ENCODE data around the gene PPP1R7.
"Not testable (repeated sequence)": the region's sequence is repeated elsewhere in the genome, so short reads cannot be mapped to it uniquely, and the experiment has no call there.

The PPP1R7 gene

GRCh38 chr2:241197246-241197645 is 47.0 kb downstream of the PPP1R7 start:
- H3K36me3 ChIP-seq (ENCODE audit: control insufficient read depth in 2 of 2, insufficient read depth in 1 of 2, low read length in 2 of 2); CTCF ChIA-PET; H3K27ac ChIP-seq (ENCODE audit: extremely low read depth, low read depth, low read length); H3K9me3 ChIP-seq (ENCODE audit: control insufficient read depth, insufficient read depth, low read depth, low read length); H3K4me1 ChIP-seq (ENCODE audit: control insufficient read depth, insufficient read depth, low read length); H3K4me3 ChIP-seq (ENCODE audit: low read depth, low read length): not testable (repeated sequence)
- POLR2A ChIA-PET = interaction anchor here (0.8 kb wide), 1 partner anchor 85 kb away, joined by 7 read pairs; no protein-coding TSS in a partner anchor

GRCh38 chr2:241197947-241198346 is 47.7 kb downstream of the PPP1R7 start:
- Histone ChIP-seq H3K4me1 (ENCODE audit: control insufficient read depth, insufficient read depth, low read length) (no peaks in the 10 kb centered on the region), H3K9me3 (ENCODE audit: control insufficient read depth, insufficient read depth, low read depth, low read length) (no peaks in the 10 kb centered on the region), H3K27ac (ENCODE audit: extremely low read depth, low read depth, low read length) (no peak overlapping the region), H3K36me3 (ENCODE audit: control insufficient read depth in 2 of 2, insufficient read depth in 1 of 2, low read length in 2 of 2) (no peaks in the 10 kb centered on the region), H3K4me3 (ENCODE audit: low read depth, low read length) (no peak overlapping the region)
- POLR2A ChIA-PET = interaction anchor here (0.8 kb wide), 1 partner anchor 85 kb away, joined by 7 read pairs; no protein-coding TSS in a partner anchor
- CTCF ChIA-PET = no interaction called here
- no peak for TF ChIP-seq ZNF112 (tag by site-specific recombination; IDR thresholded peaks at IDR 0.05)
- no peak for TF ChIP-seq ZNF704 (tag by site-specific recombination; IDR thresholded peaks at IDR 0.05)

GRCh38 chr2:241198381-241199279 is 48.4 kb downstream of the PPP1R7 start:
- Histone ChIP-seq H3K4me3 (ENCODE audit: low read depth, low read length) (no peak overlapping the region), H3K27ac (ENCODE audit: extremely low read depth, low read depth, low read length) (no peak overlapping the region), H3K4me1 (ENCODE audit: control insufficient read depth, insufficient read depth, low read length) (no peaks in the 10 kb centered on the region), H3K36me3 (ENCODE audit: control insufficient read depth in 2 of 2, insufficient read depth in 1 of 2, low read length in 2 of 2) (no peaks in the 10 kb centered on the region), H3K9me3 (ENCODE audit: control insufficient read depth, insufficient read depth, low read depth, low read length) (no peaks in the 10 kb centered on the region)
- POLR2A ChIA-PET = no interaction called here
- TF ChIP-seq ZNF202 (tag by site-specific recombination; IDR thresholded peaks at IDR 0.05; ENCODE audit: borderline replicate concordance) (no peak), ATF2 (tag by site-specific recombination; IDR thresholded peaks at IDR 0.05; ENCODE audit: low read depth) (no peak), ZNF473 (tag by site-specific recombination; IDR thresholded peaks at IDR 0.05) (no peak), ZNF362 (tag by site-specific recombination; IDR thresholded peaks at IDR 0.05) (no peak), ZBTB48 (tag by site-specific recombination; IDR thresholded peaks at IDR 0.05) (no peak), ZNF133 (tag by site-specific recombination; IDR thresholded peaks at IDR 0.05) (no peak), ZNF488 (tag by site-specific recombination; IDR thresholded peaks at IDR 0.05) (no peak), ZNF354C (tag by site-specific recombination; IDR thresholded peaks at IDR 0.05; ENCODE audit: borderline replicate concordance, low read depth) (no peak), ZBTB17 (tag by site-specific recombination; IDR thresholded peaks at IDR 0.05) (no peak), ZNF654 (tag by site-specific recombination; IDR thresholded peaks at IDR 0.05; ENCODE audit: low read depth) (no peak), ZFP41 (tag by site-specific recombination; IDR thresholded peaks at IDR 0.05; ENCODE audit: borderline replicate concordance) (no peak), ZNF561 (tag by site-specific recombination; IDR thresholded peaks at IDR 0.05; ENCODE audit: borderline replicate concordance) (no peak), ZNF792 (tag by site-specific recombination; IDR thresholded peaks at IDR 0.05) (no peak), ZNF112 (tag by site-specific recombination; IDR thresholded peaks at IDR 0.05) (no peak), ZNF114 (tag by site-specific recombination; IDR thresholded peaks at IDR 0.05) (no peak), ZNF157 (tag by site-specific recombination; IDR thresholded peaks at IDR 0.05) (no peak), ZNF596 (tag by site-specific recombination; IDR thresholded peaks at IDR 0.05) (no peak), GFI1B (tag by site-specific recombination; IDR thresholded peaks at IDR 0.05) (no peak)
- CTCF ChIA-PET = no interaction called here
